ENCODE data around the gene GLS.
A peak's percentile ranks its signal among the peaks of the same experiment; 100 is the strongest.
"Not testable (repeated sequence)": the region's sequence is repeated elsewhere in the genome, so short reads cannot be mapped to it uniquely, and the experiment has no call there.

GLS gene

GRCh38 chr2:190990132-190990531 is 109.5 kb downstream of the GLS start:
- Mint-ChIP-seq H3K27me3 (no peaks in the 10 kb centered on the region), H3K4me1 (no peaks in the 10 kb centered on the region), H3K9me3 (peaks cover 3% of the 10 kb centered on the region), H3K4me3 (no peak overlapping the region), H3K27ac (no peak overlapping the region), H3K36me3 (peaks cover 70% of the 10 kb centered on the region)
- no peak for ATAC-seq

GRCh38 chr2:190993292-190993643 is 112.6 kb downstream of the GLS start:
- Mint-ChIP-seq H3K27me3 (no peaks in the 10 kb centered on the region), H3K36me3 (peaks cover 75% of the 10 kb centered on the region), H3K9me3 (peaks cover 8% of the 10 kb centered on the region), H3K4me1 (peaks cover 8% of the 10 kb centered on the region), H3K27ac (no peak overlapping the region), H3K4me3 (no peak overlapping the region)
- ATAC-seq = no peak

- ATAC-seq = no peak
- Mint-ChIP-seq H3K4me1 (peaks cover 8% of the 10 kb centered on the region), H3K36me3 (peaks cover 74% of the 10 kb centered on the region)
These were observed 113.5 kb downstream of the GLS start for GRCh38 chr2:190994148-190994547.

DNA sequence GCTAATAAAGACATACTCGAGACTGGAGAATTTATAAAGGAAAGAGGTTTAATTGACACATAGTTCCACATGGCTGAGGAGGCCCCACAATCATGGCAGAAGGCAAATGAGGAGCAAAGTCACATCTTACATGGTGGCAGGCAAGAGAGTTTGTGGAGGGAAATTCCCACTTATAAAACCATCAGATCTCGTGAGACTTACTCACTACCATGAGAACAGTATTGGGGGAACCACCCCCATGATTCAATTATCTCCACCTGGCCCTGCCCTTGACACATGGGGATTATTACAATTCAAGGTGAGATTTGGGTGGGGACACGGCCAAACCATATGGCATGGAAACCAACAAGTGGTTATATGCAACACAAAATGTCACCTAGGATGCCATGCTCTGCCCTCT is 114.7 kb downstream of the GLS start:
- not testable (repeated sequence) for H3K9me3 Mint-ChIP-seq, H3K4me1 Mint-ChIP-seq, H3K4me3 Mint-ChIP-seq, ATAC-seq, H3K27me3 Mint-ChIP-seq
- Mint-ChIP-seq H3K27ac (peak overlapping the region; percentile 74), H3K36me3 (peaks cover 80% of the 10 kb centered on the region)

More at GRCh38 chr2:190994148-190994547, 113.5 kb downstream of the GLS start:
- peaks cover 8% of the 10 kb centered on the region for H3K9me3 Mint-ChIP-seq
- H3K27me3 Mint-ChIP-seq = no peaks in the 10 kb centered on the region
- H3K27ac Mint-ChIP-seq = peak overlapping the region; percentile 66
- no peak overlapping the region for H3K4me3 Mint-ChIP-seq

DNA sequence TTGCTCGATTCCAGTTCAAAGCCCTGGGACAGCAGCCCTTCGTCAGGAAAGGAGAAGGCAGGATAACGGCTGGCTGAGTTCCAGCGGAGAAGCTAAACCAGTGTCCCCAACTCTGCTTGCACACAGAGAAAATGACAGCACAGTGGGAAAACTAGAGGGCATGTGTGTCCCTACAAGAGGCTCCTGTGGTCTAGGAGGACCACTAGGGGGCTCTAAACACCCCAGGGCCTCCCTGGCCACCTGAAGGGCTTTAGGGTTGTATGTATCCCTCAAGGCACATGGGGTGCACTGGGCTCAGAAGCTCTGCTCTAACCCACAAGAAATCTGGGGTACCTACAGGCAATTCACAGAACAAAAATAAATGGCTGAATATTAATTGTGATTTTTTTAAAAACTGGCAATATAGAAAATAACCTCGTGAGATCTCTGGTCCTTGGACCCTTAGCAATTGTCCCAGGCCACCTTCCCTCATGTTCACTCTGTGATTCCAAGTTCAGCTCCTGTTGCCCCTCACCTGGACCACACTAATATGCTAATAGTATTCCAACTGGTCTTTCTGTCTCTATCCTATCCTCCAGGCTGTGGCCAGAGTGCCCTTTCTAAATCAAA is 115.8 kb downstream of the GLS start:
- no peak overlapping the region for H3K4me3 Mint-ChIP-seq
- H3K36me3 Mint-ChIP-seq = peaks cover 90% of the 10 kb centered on the region
- peaks cover 8% of the 10 kb centered on the region for H3K9me3 Mint-ChIP-seq
- ATAC-seq = peak; percentile 50
- no peaks in the 10 kb centered on the region for H3K27me3 Mint-ChIP-seq
- peaks cover 8% of the 10 kb centered on the region for H3K4me1 Mint-ChIP-seq
- H3K27ac Mint-ChIP-seq = peak overlapping the region; percentile 46

DNA sequence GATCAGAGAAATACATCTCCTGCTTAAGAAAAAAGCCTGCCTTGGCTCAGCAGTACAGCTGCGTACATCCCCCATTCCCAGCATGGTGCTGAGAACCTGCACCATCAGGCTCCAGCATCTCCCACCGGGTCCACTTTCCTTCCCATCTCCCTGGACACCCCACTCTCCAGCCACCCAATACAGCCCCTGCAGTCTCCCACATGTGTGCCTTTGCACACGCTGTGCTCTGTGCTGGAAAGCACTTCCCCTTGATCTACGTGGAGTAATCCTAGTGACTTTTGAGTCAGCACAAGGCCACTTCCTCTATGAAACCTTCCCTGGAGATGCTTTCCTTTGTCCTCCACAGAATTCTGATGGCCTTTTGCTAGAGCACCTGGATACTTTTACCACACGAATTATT is 116.3 kb downstream of the GLS start:
- ATAC-seq = no peak
- peak overlapping the region; percentile 46 for H3K27ac Mint-ChIP-seq
- H3K4me3 Mint-ChIP-seq = no peak overlapping the region
- peaks cover 89% of the 10 kb centered on the region for H3K36me3 Mint-ChIP-seq
- peaks cover 8% of the 10 kb centered on the region for H3K4me1 Mint-ChIP-seq
- no peaks in the 10 kb centered on the region for H3K27me3 Mint-ChIP-seq
- peaks cover 8% of the 10 kb centered on the region for H3K9me3 Mint-ChIP-seq

DNA sequence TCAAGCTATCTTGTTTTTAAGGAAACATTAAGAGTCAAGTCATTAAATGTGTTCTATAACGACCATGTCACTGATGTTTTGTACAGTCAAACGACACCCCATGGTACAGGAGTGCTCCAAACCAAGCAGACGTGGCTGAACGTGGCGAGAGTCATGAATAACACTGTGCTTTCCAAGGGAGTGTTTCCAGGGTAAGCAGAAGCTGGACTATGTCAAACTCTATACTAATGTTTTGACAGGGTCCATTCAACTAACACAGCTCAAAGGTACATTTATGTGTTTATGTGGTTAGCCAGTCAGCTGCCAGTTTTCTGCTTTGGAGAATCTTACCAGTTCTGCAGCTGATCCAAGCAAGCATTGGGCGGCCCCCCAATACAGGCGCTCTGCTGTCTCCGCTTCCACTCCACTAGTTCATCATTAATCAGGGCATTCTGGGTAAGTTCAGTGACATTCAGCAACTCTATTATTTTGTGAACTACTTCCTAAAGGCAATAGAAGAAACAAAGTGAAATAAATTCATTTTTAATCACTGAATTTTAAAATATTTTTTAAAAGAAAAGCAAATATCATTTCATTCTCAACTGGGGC is 117.0 kb downstream of the GLS start:
- H3K27ac Mint-ChIP-seq = peak overlapping the region; percentile 46
- peaks cover 90% of the 10 kb centered on the region for H3K36me3 Mint-ChIP-seq
- ATAC-seq = no peak
- peaks cover 8% of the 10 kb centered on the region for H3K4me1 Mint-ChIP-seq
- no peak overlapping the region for H3K4me3 Mint-ChIP-seq
- H3K9me3 Mint-ChIP-seq = peaks cover 8% of the 10 kb centered on the region
- no peaks in the 10 kb centered on the region for H3K27me3 Mint-ChIP-seq

DNA sequence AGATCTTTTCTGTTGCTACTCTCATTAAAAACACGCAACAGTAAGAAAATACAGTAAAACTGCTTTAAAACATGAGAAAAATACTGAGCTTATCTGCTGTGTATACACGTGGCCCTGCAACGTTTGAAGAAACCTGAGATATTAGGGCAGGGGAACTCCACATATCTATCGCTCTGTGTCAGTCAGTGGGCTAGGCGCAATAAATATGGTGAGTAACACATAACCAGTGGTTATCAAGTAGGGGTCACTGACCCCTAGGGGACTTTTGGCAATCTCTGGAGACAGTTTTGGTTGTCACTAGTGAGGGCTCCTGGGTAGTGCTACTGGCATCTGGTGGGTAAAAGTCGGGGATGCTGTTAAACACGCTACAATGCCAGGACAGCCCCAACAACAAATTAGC is 118.4 kb downstream of the GLS start:
- H3K36me3 Mint-ChIP-seq = peaks cover 91% of the 10 kb centered on the region

DNA sequence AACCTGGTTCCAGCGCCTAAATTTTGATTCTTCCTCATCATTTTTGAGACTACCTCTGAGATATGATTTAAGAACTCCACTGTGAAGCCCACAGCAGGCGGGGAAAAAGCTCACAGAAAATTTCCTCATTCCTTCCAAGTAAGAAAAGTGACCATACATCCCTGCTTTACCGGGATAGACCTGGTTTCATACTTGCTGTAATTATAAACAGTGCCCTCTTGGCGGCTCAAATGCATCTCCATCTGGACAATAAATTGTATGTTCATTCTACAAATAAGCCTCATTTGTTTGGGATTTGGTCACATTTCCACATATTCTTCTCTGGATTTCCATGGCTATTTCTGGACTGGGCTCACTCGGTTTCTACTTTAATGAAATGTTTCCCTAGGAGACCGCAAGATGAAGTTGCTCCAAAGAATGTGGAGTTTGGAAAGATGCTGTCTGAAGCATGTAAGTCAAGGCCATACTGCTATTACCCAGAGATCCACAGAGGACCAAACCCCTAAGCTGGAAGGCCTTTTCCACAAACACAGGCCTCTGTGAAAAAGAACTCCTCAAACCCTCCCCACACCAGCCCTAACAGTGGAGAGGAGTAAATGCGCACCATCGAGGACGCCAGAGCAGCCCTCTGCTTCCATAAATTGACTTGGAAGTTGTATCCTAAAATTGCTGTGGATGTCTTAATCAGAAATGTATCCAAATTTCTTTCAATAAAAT is 119.5 kb downstream of the GLS start:
- H3K27ac Mint-ChIP-seq = no peak overlapping the region
- ATAC-seq = no peak
- peaks cover 8% of the 10 kb centered on the region for H3K4me1 Mint-ChIP-seq
- no peaks in the 10 kb centered on the region for H3K27me3 Mint-ChIP-seq
- H3K9me3 Mint-ChIP-seq = peaks cover 7% of the 10 kb centered on the region
- no peak overlapping the region for H3K4me3 Mint-ChIP-seq
- peaks cover 91% of the 10 kb centered on the region for H3K36me3 Mint-ChIP-seq

More for the DNA sequence above, 118.4 kb downstream of the GLS start:
- peaks cover 8% of the 10 kb centered on the region for H3K4me1 Mint-ChIP-seq
- H3K4me3 Mint-ChIP-seq = no peak overlapping the region
- ATAC-seq = no peak
- peaks cover 8% of the 10 kb centered on the region for H3K9me3 Mint-ChIP-seq
- H3K27ac Mint-ChIP-seq = no peak overlapping the region
- H3K27me3 Mint-ChIP-seq = no peaks in the 10 kb centered on the region

DNA sequence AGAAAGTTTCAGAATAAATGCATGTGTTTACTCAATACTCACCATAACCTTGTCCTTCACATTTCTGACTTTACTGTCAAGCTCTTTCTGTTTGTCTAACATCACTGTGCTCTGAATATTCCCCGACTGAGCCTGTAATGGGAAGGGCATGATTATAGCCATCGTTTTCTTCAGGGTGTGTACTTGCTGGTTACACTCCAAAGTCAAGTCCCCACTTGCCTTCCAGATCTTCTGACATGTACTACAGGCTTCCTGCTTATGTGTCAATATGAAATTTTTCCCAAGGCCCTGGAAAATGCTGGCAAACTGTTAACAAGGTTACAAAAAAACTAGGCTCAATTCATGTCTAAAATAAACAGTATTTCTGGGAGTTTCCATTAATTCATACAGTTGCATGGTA is 120.4 kb downstream of the GLS start:
- Mint-ChIP-seq H3K4me3 (no peak overlapping the region), H3K27ac (no peak overlapping the region), H3K9me3 (peaks cover 3% of the 10 kb centered on the region), H3K36me3 (peaks cover 91% of the 10 kb centered on the region), H3K4me1 (peaks cover 8% of the 10 kb centered on the region), H3K27me3 (no peaks in the 10 kb centered on the region)
- ATAC-seq = no peak

DNA sequence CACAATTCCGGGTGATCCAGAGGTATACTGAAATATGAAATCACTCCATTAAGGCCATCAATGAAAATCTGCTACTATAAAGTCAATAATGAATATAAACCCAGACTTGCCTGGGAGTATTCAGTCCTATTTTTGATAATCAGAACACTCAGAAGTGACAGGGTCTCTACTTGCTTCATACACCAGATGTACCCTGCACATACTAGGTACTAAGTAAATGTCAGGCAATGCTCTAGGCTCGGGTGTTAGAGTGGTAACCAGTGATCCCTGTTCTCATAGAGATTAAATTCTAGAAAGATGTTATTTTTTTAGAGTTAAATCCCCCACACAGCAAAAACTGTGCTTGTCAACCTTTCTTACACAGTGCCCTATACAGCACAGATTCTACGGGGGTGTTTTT is 121.0 kb downstream of the GLS start:
- Mint-ChIP-seq H3K9me3 (peaks cover 3% of the 10 kb centered on the region), H3K27ac (peak overlapping the region; percentile 48), H3K4me3 (no peak overlapping the region), H3K36me3 (peaks cover 89% of the 10 kb centered on the region), H3K4me1 (peaks cover 8% of the 10 kb centered on the region), H3K27me3 (no peaks in the 10 kb centered on the region)
- ATAC-seq = no peak

DNA sequence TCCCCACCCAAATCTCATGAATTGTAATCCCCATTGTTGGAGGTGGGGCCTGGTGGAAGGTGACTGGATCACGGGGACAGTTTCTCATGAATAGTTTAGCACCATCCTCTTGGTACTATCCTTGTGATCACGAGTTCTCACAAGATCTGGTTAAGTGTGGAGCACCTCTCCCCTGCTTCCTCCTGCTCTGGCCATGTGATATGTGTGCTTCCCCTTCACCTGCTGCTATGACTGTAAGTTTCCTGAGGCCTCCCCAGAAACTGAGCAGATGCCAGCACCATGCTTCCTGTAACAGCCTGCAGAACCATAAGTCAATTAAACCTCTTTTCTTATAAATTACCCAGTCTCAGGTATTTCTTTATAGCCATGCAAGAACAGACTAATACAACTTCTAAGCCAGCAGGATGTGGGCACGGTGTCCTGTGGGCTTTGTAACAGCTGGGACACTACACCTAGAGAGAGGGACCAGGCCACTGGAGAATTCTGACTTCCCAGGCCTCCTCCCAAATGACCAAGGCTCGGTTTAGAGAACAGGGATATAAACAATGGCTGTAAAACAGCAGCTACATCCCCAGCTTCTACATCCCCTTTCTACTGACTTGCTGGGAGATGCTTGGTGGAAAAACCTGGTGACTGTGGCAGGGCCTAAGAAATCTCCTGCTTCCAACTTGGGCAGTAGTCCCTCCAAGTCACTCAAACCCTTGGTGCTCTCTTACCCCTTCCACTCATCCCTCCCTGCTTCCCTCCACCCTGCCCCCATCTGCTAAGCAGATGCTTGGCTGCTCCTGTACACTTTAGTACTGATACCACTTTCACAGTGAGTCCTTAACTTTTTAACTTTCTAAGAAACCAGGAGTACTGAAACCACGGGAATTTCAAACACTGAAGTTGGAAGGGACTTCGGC is 123.0 kb downstream of the GLS start:
- H3K27ac Mint-ChIP-seq = peak overlapping the region; percentile 30
- H3K9me3 Mint-ChIP-seq = peaks cover 3% of the 10 kb centered on the region
- H3K36me3 Mint-ChIP-seq = peaks cover 82% of the 10 kb centered on the region
- H3K4me3 Mint-ChIP-seq = no peak overlapping the region
- no peak for ATAC-seq
- H3K27me3 Mint-ChIP-seq = no peaks in the 10 kb centered on the region
- peaks cover 12% of the 10 kb centered on the region for H3K4me1 Mint-ChIP-seq

DNA sequence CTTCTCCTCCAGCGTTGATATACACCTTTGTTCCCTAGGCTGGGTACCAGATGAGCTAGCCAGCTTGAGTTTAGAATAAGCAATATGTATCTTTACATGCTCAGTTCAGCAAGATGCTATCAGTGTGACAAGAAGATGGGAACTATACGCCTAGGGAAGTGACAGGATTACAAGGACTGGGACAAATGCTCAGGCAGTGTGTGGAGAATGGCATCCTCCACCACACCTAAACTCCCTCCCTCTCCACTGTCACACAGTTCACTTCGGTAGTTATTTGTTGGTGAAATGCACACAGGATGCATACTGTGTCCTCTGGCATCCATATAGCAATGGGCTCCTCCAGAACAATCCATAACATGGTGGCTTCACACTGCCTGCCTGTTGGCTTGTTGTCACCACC is 125.7 kb downstream of the GLS start:
- ATAC-seq = no peak
- H3K4me3 Mint-ChIP-seq = no peak overlapping the region
- H3K27ac Mint-ChIP-seq = peak overlapping the region; percentile 10
- peaks cover 3% of the 10 kb centered on the region for H3K9me3 Mint-ChIP-seq
- no peaks in the 10 kb centered on the region for H3K27me3 Mint-ChIP-seq
- H3K36me3 Mint-ChIP-seq = peaks cover 68% of the 10 kb centered on the region
- peaks cover 22% of the 10 kb centered on the region for H3K4me1 Mint-ChIP-seq

DNA sequence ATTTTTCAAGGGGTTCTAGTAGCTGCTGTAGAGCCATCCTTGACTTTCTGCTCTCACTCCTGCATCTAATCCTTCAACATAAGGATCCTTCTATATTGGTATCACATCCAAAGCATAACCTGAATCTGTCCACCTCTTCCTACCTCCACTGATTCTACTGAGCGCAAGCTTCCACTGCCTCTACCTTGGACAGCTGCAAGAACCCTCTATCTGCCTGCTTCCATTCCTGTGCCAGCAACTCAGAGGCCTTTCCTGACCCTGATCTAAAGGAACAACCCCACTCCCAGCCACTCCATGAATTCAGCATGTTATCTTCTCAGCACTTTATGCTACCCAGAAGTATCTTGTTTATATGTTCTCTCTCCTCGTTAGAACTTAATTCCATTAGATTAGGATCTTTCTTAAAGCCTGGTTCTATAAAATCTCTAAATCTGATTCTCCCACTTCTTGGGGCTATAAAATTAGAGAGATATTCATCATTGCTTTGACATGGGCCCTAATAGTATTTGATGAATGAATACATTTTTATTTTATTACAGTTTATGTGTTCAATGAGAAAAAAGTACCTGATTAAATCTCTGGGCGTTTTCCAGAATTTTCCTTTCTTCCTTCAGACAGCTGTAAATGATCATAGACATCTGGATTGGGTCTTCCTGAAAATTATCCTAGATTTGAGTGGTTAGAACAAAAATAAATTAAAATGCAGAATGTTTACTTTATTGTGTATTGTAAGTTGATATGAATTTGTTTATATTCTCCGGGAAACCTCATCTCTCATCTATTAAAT is 126.6 kb downstream of the GLS start:
- Mint-ChIP-seq H3K27ac (peak overlapping the region; percentile 10), H3K4me3 (no peak overlapping the region)

More for the DNA sequence above, 126.6 kb downstream of the GLS start:
- H3K36me3 Mint-ChIP-seq = peaks cover 63% of the 10 kb centered on the region
- H3K27me3 Mint-ChIP-seq = no peaks in the 10 kb centered on the region
- no peak for ATAC-seq
- peaks cover 25% of the 10 kb centered on the region for H3K4me1 Mint-ChIP-seq
- H3K9me3 Mint-ChIP-seq = peaks cover 3% of the 10 kb centered on the region
